Rectal smooth muscle tissue (tissue), 1 donor: Measurements from ENCODE around the gene SLC15A4.
"Not testable (repeated sequence)": the region's sequence is repeated elsewhere in the genome, so short reads cannot be mapped to it uniquely, and the experiment has no call there.

Experiments used
- H3K27ac ChIP-seq: one replicate; pipeline ENCODE4 v1.7.0; 2013; ENCODE audit warnings: low read depth, low read length, inconsistent platforms
- H3K27me3 ChIP-seq: one replicate; pipeline ENCODE4 v1.7.0; 2013; ENCODE audit warnings: low read length; ENCODE audit not compliant: control insufficient read depth, insufficient read depth
- H3K36me3 ChIP-seq: one replicate; pipeline ENCODE4 v1.7.0; 2013; ENCODE audit warnings: low read length; ENCODE audit not compliant: control insufficient read depth, insufficient read depth
- H3K4me1 ChIP-seq: one replicate; pipeline ENCODE4 v1.7.0; 2013; ENCODE audit warnings: low read length; ENCODE audit not compliant: control insufficient read depth, insufficient read depth
- H3K4me3 ChIP-seq: one replicate; pipeline ENCODE4 v1.7.0; 2013; ENCODE audit warnings: low read length
- H3K9ac ChIP-seq: one replicate; pipeline ENCODE4 v1.7.0; 2013; ENCODE audit warnings: low read length

SLC15A4 gene

DNA sequence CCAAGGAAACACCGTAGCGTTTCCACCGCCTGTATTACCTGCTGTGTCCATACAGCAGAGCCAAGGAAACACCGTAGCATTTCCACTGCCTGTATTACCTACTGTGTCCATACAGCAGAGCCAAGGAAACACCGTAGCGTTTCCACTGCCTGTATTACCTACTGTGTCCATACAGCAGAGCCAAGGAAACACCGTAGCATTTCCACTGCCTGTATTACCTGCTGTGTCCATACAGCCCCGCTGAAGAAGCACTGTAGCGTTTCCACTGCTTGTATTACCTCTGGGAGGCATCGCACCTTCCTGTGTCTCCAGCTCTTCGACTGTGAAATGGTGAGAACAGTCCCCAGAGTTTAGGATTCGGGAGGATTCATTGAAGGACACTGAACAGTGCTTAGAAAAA, 16.1 kb upstream of the SLC15A4 start:
- not testable (repeated sequence) for H3K36me3 ChIP-seq, H3K4me3 ChIP-seq, H3K4me1 ChIP-seq, H3K9ac ChIP-seq, H3K27ac ChIP-seq, H3K27me3 ChIP-seq

DNA sequence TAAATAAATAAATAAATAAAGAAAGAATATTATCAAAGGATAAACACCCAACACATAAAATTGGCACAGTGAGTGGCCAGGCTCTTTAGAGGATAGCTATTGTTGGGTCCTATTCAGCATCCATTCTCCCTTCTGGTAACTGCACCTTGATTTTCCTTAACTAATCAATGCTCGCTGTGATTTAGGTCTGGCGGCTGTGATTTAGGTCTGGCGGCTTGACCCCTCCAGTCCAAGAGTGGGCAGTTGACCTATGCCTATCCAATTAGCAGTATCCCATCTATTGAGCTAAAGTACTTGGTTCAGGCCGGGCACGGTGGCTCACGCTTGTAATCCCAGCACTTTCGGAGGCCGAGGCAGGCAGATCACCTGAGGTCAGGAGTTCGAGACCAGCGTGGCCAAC, 9.7 kb upstream of the SLC15A4 start:
- H3K4me1 ChIP-seq: no peaks in the 10 kb centered on the region
- H3K27ac ChIP-seq: no peak overlapping the region
- H3K36me3 ChIP-seq: no peaks in the 10 kb centered on the region
- no peak overlapping the region for H3K4me3 ChIP-seq
- no peak overlapping the region for H3K9ac ChIP-seq
- H3K27me3 ChIP-seq: no peaks in the 10 kb centered on the region

DNA sequence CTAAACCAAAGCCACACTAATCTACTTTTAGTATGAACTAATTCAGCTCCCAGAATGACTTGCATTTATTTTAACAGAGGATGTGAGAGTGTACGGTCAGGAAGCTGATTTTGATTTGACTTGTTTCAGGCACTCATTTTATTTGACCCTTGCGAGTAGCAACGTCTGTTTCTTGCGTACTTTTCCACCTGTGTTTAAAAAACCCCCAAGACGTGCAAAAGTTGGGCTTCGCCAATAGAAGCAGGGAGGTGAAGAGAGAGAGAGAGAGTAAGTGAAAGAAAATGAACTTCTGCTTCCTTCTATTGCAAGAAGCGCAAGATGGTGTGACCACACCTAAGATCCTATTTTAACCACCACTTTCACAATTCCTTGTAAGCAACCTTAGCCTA, 6.7 kb upstream of the SLC15A4 start:
- no peak overlapping the region for H3K27ac ChIP-seq

DNA sequence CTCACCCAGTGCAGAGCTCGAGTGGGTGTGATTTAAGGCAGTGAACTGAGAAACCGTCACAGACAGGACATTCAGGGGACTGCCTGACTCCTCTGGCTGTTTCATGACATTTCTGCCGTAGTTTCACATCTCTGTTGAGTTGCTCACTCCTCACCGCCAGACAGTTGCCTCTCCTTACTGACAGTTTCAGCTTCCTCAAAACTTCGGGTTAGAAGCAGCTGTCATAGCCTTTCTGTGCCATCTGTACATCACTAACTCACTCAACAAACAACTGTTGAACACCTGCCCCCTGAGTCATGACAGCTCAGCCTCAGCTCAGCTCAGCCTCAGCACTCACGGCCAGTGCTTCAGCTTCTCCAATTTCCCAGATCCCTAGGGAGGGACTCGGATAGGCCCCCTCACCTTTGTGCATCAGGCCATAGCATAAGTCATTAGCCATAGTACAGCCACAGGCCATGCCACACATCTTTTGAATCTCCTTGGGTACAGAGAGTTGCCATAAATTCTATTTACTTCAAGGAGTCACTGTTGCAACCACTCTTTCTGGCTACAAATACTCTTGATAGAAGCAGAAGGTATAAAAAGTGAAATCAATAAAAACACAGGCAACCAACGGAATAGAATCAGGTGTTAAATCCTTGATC, 6.2 kb upstream of the SLC15A4 start:
- H3K27me3 ChIP-seq: no peaks in the 10 kb centered on the region
- no peaks in the 10 kb centered on the region for H3K36me3 ChIP-seq
- no peak overlapping the region for H3K27ac ChIP-seq
- no peak overlapping the region for H3K4me3 ChIP-seq
- no peak overlapping the region for H3K9ac ChIP-seq
- no peaks in the 10 kb centered on the region for H3K4me1 ChIP-seq

More for the DNA sequence above, 6.7 kb upstream of the SLC15A4 start:
- Histone ChIP-seq H3K27me3 (no peaks in the 10 kb centered on the region), H3K4me1 (no peaks in the 10 kb centered on the region), H3K9ac (no peak overlapping the region), H3K36me3 (no peaks in the 10 kb centered on the region), H3K4me3 (no peak overlapping the region)

DNA sequence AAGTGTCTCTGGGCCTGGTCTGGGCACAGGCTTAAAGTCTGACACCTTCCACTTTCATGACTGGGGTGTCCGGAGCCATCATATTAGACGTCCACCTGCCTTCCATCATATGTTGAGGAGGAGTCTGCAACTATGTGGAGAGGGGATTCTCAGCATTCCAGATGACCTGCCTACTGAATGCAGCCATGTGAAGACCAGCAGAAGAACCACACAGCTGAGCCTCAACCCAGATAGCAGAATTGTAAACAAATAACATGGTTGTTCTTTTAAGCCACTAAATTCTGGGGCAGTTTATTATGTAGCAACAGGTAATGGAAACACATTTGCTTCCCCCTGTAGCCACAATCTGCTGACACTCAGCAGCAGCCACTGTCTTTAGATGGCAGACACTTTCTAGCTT, 4.0 kb upstream of the SLC15A4 start:
- Histone ChIP-seq H3K27me3 (no peaks in the 10 kb centered on the region), H3K36me3 (no peaks in the 10 kb centered on the region), H3K4me3 (no peak overlapping the region), H3K27ac (no peak overlapping the region), H3K4me1 (no peaks in the 10 kb centered on the region), H3K9ac (no peak overlapping the region)

DNA sequence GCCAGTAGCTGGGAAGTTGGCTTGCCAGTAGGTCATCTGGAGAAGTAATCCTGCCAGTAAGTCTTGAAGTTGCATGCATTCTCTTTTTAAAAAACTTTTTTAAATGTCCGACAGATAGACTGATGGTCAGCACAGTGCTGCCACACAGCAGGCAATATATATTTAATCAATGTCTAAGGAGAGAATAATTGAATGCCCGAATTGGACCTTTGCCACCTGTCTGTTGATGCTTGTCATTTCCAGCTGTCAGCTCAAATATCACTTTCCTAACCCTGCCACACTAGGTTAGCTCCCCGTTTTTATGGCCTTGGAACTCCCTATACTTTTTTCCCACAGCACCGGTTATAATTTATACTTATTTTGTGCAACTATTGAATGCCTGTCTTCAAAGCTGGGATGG, 2.1 kb upstream of the SLC15A4 start:
- Histone ChIP-seq H3K27me3 (no peaks in the 10 kb centered on the region), H3K4me3 (no peak overlapping the region), H3K4me1 (peaks cover 3% of the 10 kb centered on the region), H3K9ac (no peak overlapping the region), H3K36me3 (no peaks in the 10 kb centered on the region), H3K27ac (no peak overlapping the region)

DNA sequence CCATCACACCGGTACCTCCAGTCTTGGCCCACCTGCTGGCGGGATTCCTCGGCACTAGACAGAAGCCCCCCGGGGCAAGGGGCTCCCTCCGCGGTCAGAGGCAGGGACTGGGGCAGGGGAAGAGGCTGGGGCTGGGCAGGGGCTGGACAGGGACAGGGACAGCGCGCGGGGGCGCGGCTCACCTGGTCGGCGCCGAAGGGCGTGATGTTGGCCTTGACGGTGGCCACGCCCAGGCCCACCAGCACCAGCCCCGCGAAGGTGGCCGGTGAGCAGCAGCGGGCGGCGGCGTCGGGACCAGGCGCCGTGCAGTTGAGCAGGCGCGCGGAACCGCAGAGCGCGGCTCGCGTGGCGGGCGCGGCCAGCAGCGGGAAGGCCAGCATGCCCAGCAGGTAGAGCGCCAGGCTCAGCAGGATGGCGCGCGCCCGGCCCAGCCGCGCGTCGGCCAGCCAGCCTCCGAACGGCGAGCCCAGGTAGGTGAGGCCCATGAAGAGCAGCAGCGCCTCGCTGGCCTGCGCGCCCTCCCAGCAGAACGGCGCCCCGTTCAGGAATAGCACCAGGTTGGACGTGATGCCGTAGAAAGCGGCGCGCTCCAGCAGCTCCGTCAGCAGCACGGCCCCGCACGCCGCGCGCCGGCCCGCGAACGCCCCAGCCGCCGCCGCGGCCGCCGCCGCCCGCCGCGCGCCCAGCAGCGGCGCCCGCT, 392 bp downstream of the SLC15A4 start:
- Histone ChIP-seq H3K9ac (peak overlapping the region; percentile 83), H3K4me1 (peaks cover 6% of the 10 kb centered on the region), H3K36me3 (no peaks in the 10 kb centered on the region), H3K4me3 (peak overlapping the region; percentile 90), H3K27me3 (no peaks in the 10 kb centered on the region), H3K27ac (peak overlapping the region; percentile 74)

DNA sequence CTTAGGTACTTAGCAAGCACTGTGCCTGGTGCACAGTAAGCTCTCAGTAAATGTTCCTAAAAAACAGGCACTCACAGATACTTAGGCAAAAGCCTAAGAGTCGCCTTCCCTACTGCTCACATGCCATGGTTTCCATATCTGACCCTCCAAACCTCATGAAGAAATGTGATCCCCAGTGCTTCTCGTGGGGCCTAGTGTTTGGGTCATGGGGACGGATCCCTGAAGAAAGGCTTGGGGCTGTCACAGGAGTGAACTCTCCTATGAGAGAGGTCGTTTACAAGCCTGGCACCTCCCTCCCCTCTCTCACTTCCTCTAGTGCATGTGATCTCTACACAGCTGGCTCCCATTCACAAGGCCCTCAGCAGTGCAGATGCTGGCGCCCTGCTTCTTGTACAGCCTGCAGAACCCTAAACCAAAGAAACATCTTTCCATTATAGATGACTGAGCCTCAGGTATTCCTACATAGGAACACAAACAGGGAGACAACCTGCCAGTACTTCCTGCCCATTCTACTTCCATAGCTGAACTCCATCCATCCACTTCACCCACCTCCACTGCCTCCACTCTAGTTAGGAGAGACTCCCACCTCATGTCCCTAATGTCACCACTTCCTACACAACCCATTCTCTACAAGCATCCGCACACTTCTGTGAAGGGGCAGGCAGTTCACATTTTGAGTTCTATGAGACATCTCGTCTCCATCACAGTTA, 2.9 kb downstream of the SLC15A4 start:
- H3K27me3 ChIP-seq: no peaks in the 10 kb centered on the region
- H3K4me3 ChIP-seq: no peak overlapping the region
- no peaks in the 10 kb centered on the region for H3K36me3 ChIP-seq
- peaks cover 10% of the 10 kb centered on the region for H3K4me1 ChIP-seq
- H3K9ac ChIP-seq: no peak overlapping the region
- H3K27ac ChIP-seq: no peak overlapping the region

DNA sequence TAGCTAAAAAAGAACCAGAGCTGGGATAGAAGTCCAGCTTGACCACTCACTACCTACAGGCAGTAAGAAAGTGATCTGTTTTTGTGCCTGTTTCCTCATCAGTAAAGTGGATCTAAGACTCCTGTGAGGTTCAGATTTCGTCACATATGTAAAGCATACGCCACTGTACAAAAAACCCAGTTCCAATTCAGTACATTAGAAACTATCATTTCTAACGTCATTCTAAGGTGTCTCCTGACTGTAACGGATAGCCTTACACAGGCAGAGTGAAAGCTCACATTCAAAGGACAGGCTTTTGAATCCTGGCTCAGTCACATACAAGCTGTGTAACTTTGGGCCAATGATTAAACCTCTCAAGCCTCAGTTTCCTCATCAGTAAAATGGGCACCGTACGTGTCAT, 3.5 kb downstream of the SLC15A4 start:
- Histone ChIP-seq H3K27me3 (no peaks in the 10 kb centered on the region), H3K36me3 (no peaks in the 10 kb centered on the region), H3K4me3 (no peak overlapping the region), H3K4me1 (peaks cover 10% of the 10 kb centered on the region), H3K27ac (no peak overlapping the region), H3K9ac (no peak overlapping the region)

DNA sequence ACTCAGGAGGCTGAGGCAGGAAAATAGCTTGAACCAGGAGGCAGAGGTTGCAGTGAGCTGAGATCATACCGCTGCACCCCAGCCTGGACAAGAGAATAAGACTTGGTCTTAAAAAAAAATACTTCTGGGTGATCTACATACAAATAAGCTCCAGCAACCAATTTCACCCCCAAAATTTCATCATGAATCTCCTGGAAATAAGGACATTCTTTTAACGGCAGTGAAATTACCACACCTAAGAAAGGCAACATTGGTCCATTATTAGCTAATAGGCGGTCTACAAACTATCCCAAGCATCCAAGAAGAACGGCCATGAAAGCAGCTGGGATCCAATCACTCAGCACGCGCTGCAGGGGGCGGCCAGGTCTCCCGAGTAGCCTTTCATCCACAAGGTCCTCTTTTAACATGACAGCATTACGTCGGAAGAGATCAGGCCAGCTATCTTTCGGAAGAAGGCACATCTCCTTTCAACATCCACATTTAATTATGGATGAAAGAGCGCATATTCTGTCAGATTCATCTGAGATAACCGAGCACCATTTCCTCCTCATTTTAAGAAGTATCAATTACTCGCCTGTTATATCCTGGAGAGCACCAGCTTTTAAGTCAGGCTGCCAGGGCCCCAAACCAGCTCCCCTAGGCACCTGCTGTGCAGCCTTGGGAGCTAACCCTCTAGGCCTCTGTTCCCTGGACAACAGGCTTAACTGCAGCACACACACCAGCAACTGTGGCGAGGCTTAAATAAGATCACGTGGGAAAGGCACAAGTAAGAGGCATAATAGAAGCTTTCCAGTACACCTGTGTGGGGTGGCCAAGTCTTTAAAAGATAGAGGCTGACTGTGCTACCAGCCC, 4.2 kb downstream of the SLC15A4 start:
- Histone ChIP-seq H3K9ac (no peak overlapping the region), H3K4me3 (no peak overlapping the region), H3K4me1 (peaks cover 10% of the 10 kb centered on the region), H3K27me3 (no peaks in the 10 kb centered on the region), H3K27ac (no peak overlapping the region), H3K36me3 (peaks cover 1% of the 10 kb centered on the region)

DNA sequence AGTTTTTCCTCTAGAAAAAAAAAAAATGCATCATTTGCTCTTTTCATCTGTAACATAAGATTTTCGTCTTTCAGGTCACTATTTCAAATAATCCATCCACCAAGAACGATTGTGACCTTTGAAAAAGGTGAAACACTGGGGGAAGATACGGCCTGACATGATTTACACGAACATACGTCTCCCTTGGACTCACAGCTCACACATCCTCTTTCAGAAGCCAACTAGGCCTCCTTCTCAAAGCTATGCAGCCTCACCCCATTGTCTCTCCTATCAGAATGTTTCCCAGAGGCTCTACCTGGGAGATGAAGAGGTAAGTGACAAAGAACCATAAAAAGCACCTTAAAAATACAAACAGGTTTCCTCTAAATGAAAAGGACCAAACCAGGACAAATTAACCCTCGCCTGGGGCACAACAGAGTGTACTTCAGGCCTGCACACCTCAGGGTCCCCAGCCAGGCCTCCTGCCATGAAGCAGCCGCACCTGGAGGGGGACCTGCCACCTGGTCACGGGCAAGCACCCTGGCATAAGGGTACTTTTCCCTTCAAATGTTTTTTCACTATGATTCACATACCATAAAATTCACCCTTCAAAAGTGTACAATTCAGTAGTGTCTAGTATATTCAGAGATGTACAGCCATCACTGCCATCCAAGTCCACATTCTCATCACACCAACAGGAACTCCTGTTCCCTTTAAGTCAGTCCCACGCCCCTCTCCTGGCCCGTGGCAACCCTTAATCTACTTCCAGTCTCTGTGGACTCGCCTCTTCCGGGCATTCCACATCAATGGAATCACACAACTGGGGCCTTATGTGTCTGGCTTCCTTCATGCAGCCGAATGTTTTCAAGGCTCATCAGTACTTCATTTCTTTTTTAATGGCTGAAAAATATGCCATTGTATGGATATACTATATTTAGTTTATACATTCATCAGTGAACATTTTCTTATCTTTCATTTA, 5.4 kb downstream of the SLC15A4 start:
- no peak overlapping the region for H3K9ac ChIP-seq
- H3K4me1 ChIP-seq: peaks cover 10% of the 10 kb centered on the region
- no peaks in the 10 kb centered on the region for H3K27me3 ChIP-seq
- H3K4me3 ChIP-seq: no peak overlapping the region
- H3K36me3 ChIP-seq: peaks cover 3% of the 10 kb centered on the region
- H3K27ac ChIP-seq: peak overlapping the region; percentile 30
